MM.1S (cell line): ENCODE measurements around the gene IER2.

Experiments used
- DNase-seq: peaks from one replicate; pipeline ENCODE4 v3.0.0-alpha.2; 2015
- H2AFZ ChIP-seq: fragments of 300-600 bp; sonication (generic); 2 replicates; pipeline ENCODE4 v1.6.0; 2016; ENCODE audit warnings: antibody characterized with exemption, low read length
- H3F3A ChIP-seq: fragments of 300-600 bp; sonication (generic); 2 replicates; pipeline ENCODE4 v1.6.1; 2016; ENCODE audit warnings: mild to moderate bottlenecking, antibody characterized with exemption, low read length, moderate library complexity, mixed read lengths; ENCODE audit not compliant: insufficient read depth
- H3K27ac ChIP-seq: fragments of 300-600 bp; sonication (generic); 2 replicates; pipeline ENCODE4 v1.5.1; 2016; ENCODE audit warnings: mild to moderate bottlenecking, low read length
- H3K27me3 ChIP-seq: fragments of 300-600 bp; sonication (generic); replicated peaks from 2 replicates; pipeline ENCODE4 v1.6.0; 2016; ENCODE audit warnings: low read length; ENCODE audit not compliant: insufficient read depth
- H3K36me3 ChIP-seq: fragments of 300-600 bp; sonication (generic); replicated peaks from 2 replicates; pipeline ENCODE4 v1.6.1; 2016; ENCODE audit warnings: mild to moderate bottlenecking, low read length, mixed read lengths; ENCODE audit not compliant: insufficient read depth
- H3K4me1 ChIP-seq: fragments of 300-600 bp; sonication (generic); 2 replicates; pipeline ENCODE4 v1.6.1; 2016; ENCODE audit warnings: low read length, mixed read lengths
- H3K4me2 ChIP-seq: fragments of 300-600 bp; sonication (generic); 2 replicates; pipeline ENCODE4 v1.6.0; 2016; ENCODE audit warnings: low read depth, low read length
- H3K4me3 ChIP-seq: fragments of 300-600 bp; sonication (generic); 2 replicates; pipeline ENCODE4 v1.5.1; 2016; ENCODE audit warnings: low read length, mixed read lengths
- H3K79me2 ChIP-seq: fragments of 300-600 bp; sonication (generic); 2 replicates; pipeline ENCODE4 v1.6.1; 2016; ENCODE audit warnings: mixed run types, low read length, mixed read lengths
- H3K9ac ChIP-seq: fragments of 300-600 bp; sonication (generic); 2 replicates; pipeline ENCODE4 v1.6.1; 2016; ENCODE audit warnings: low read length, mixed read lengths
- H3K9me2 ChIP-seq: fragments of 300-600 bp; sonication (generic); replicated peaks from 2 replicates; pipeline ENCODE4 v1.6.1; 2016; ENCODE audit warnings: mild to moderate bottlenecking, low read length, mixed read lengths; ENCODE audit not compliant: insufficient read depth
- H3K9me3 ChIP-seq: fragments of 300-600 bp; sonication (generic); replicated peaks from 2 replicates; pipeline ENCODE4 v1.6.1; 2016; ENCODE audit warnings: mild to moderate bottlenecking, low read length, mixed read lengths; ENCODE audit not compliant: insufficient read depth
- H4K20me1 ChIP-seq: fragments of 300-600 bp; sonication (generic); 2 replicates; pipeline ENCODE4 v1.6.1; 2016; ENCODE audit warnings: mild to moderate bottlenecking, low read length, moderate library complexity, mixed read lengths; ENCODE audit not compliant: insufficient read depth
- CTCF ChIP-seq: fragments of 300-600 bp; sonication (generic); IDR thresholded peaks from 2 replicates; pipeline ENCODE4 v1.5.1; 2016; ENCODE audit warnings: antibody characterized with exemption, low read length, mixed read lengths
- EZH2 ChIP-seq: fragments of 300-600 bp; sonication (generic); optimal IDR thresholded peaks from 2 replicates; pipeline ENCODE3; 2017; ENCODE audit warnings: low read depth, mild to moderate bottlenecking, antibody characterized with exemption, low read length, mixed read lengths
- EZH2phosphoT487 ChIP-seq: fragments of 300-600 bp; sonication (generic); IDR thresholded peaks from 2 replicates; pipeline ENCODE4 v1.6.1; 2018; ENCODE audit warnings: antibody characterized with exemption, low read length

IER2 gene

DNA sequence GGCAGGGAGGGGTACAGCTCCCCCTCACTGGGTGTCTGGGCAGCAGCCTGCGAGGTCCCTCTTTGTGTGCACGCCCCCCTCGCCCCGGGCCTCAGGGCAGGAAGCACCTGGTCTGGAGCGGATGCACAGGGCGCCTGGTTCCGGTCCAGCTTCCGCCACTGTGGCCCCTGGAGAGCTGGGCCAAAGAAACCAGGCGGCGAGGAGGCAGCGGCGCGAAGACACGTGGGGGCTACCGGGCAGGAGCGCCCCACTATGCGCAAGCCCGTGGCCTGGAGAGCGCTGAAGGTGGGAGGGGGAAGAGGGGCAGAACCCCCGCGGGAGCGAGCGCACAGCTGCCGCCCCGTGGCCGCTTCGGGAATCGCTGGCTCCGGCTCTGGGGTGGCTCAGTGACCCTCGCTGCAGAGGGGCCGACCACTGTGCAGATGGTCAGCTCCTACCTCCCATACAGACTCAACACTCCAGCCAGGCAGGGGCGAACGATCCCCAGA is 45.8 kb upstream of the IER2 start:
- Histone ChIP-seq H4K20me1 (no peaks in the 10 kb centered on the region), H3K36me3 (no peaks in the 10 kb centered on the region), H3K79me2 (peaks cover 5% of the 10 kb centered on the region), H3K4me3 (peak overlapping the region; percentile 58), H3F3A (peaks cover 20% of the 10 kb centered on the region), H3K27ac (peak overlapping the region; percentile 32; the same call in 1 of the 2 replicates), H3K4me2 (peak overlapping the region; percentile 74), H3K4me1 (peaks cover 22% of the 10 kb centered on the region), H3K27me3 (no peaks in the 10 kb centered on the region), H3K9ac (peak overlapping the region; percentile 50), H3K9me3 (no peaks in the 10 kb centered on the region), H2AFZ (peak overlapping the region; percentile 76), H3K9me2 (no peaks in the 10 kb centered on the region)
- DNase-seq: peak; percentile 72
- TF ChIP-seq CTCF (peak; percentile 91), EZH2phosphoT487 (no peak)

DNA sequence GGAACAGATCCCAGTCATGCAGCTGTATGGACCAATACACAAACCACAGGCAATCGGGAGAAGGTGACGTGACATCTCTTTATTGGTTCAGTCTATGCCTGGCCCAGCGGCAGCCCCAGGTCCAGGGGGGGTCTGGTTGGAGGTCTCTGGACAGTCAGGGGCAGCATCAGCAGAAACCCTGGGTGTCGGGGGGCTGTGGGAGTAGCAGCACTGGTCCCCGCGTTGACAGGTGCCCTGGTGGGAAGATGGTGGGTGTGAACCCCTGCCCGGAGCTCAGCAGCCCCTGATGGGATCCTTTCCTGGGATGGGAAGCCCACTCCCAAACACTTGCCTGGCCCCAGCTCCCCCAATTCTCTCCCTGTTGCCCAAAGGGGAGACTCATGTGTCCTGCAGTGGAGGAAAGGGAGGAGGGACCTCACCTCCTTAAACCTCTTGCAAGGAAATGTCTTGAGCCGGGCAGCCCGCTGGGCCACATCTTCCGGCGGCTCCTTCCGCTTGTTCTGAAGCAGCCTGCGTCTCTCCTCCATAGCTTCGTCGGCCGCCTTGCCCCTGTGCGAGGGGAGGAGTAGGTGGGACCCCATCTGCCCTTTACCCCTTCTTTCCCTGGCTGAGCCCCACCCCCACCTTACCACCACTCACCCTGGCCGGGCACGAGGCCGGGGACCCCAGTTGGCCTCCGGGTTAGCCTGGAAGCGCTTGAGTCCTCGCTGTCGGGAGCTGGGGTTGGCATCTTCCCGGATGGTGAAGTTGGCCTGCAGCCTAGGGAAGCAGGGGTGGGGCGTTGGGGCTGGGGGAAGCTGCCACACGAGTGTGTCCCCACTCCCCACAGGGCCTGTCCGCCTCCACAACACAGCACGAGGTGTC is 45.1 kb upstream of the IER2 start:
- Histone ChIP-seq H3K36me3 (no peaks in the 10 kb centered on the region), H3K9me3 (no peaks in the 10 kb centered on the region), H3F3A (peaks cover 13% of the 10 kb centered on the region), H4K20me1 (no peaks in the 10 kb centered on the region), H3K27ac (peak overlapping the region; percentile 32; the same call in 1 of the 2 replicates), H2AFZ (peak overlapping the region; percentile 76), H3K79me2 (peaks cover 5% of the 10 kb centered on the region), H3K9ac (peak overlapping the region; percentile 50), H3K27me3 (no peaks in the 10 kb centered on the region), H3K4me3 (peak overlapping the region; percentile 58), H3K9me2 (no peaks in the 10 kb centered on the region), H3K4me2 (peak overlapping the region; percentile 74), H3K4me1 (peaks cover 15% of the 10 kb centered on the region)
- peak; percentile 52 for DNase-seq
- TF ChIP-seq CTCF (no peak), EZH2 (no peak), EZH2phosphoT487 (no peak)

- no peaks in the 10 kb centered on the region for H3K9me2 ChIP-seq
- H3K4me3 ChIP-seq: no peak overlapping the region
- H4K20me1 ChIP-seq: no peaks in the 10 kb centered on the region
- DNase-seq: no peak
- no peaks in the 10 kb centered on the region for H3F3A ChIP-seq
- TF ChIP-seq CTCF (no peak), EZH2phosphoT487 (no peak), EZH2 (no peak)
- H3K27me3 ChIP-seq: no peaks in the 10 kb centered on the region
- H3K4me1 ChIP-seq: no peaks in the 10 kb centered on the region
- H3K36me3 ChIP-seq: no peaks in the 10 kb centered on the region; the same call in 1 of the 2 replicates
- no peaks in the 10 kb centered on the region for H3K9me3 ChIP-seq
- no peak overlapping the region for H3K4me2 ChIP-seq
- no peaks in the 10 kb centered on the region for H3K79me2 ChIP-seq
- H3K9ac ChIP-seq: no peak overlapping the region
- H3K27ac ChIP-seq: no peak overlapping the region
- H2AFZ ChIP-seq: no peak overlapping the region
Measured at GRCh38 chr19:13109361-13110098, 40.7 kb upstream of the IER2 start.
